K562 (cell line): ENCODE results near the gene NDUFS3. TPM values are rescaled to one million over a fixed set of nuclear protein-coding genes. Genes with fewer than 3 reads are reported as not detected.

ENCODE experiments used
- ARHGAP35 ChIP-seq: fragments of 450-650 bp; IDR thresholded peaks from 2 replicates; pipeline ENCODE4 v1.6.1; 2018; ENCODE audit not compliant: partially characterized antibody
- C11orf30 ChIP-seq: fragments of 450-650 bp; IDR thresholded peaks from 2 replicates; pipeline ENCODE4 v1.6.1; 2016; ENCODE audit warnings: low read depth, mild to moderate bottlenecking
- EP400 ChIP-seq: fragments of 450-650 bp; IDR thresholded peaks from 2 replicates; pipeline ENCODE4 v1.6.1; 2017; ENCODE audit warnings: antibody characterized with exemption, mild to moderate bottlenecking, moderate library complexity
- IRF9 ChIP-seq: fragments of 450-650 bp; IDR thresholded peaks from 2 replicates; pipeline ENCODE4 v1.6.1; 2016; ENCODE audit warnings: missing biosample characterization, missing genetic modification characterization
- KAT2B ChIP-seq: IDR thresholded peaks from one replicate; pipeline ENCODE4 v1.6.1; 2012; ENCODE audit warnings: low read depth, mild to moderate bottlenecking, control low read depth, inconsistent platforms, low read length, moderate library complexity
- KDM4B ChIP-seq, 2 experiments: fragments of 450-650 bp in 1 of 2; sonication (generic) in 1 of 2; IDR thresholded peaks; 2 replicates each; pipeline ENCODE4 v1.6.1; 2016 to 2017; ENCODE audit warnings: borderline replicate concordance in 2 of 2, antibody characterized with exemption in 1 of 2, low read depth in 1 of 2, mild to moderate bottlenecking in 1 of 2
- KLF13 ChIP-seq: fragments of 450-650 bp; IDR thresholded peaks from 2 replicates; pipeline ENCODE4 v1.6.1; 2016; ENCODE audit warnings: missing genetic modification characterization, low read depth, mild to moderate bottlenecking, missing compliant biosample characterization, moderate library complexity, borderline replicate concordance
- MTA1 ChIP-seq: fragments of 450-650 bp; IDR thresholded peaks from 2 replicates; pipeline ENCODE4 v1.6.1; 2017; ENCODE audit warnings: borderline replicate concordance
- MTF1 ChIP-seq: fragments of 250-450 bp; sonication (Bioruptor Pico); IDR thresholded peaks from 2 replicates; pipeline ENCODE4 v1.9.0; 2021; ENCODE audit warnings: moderate library complexity, mild to moderate bottlenecking, inconsistent platforms, borderline replicate concordance
- PRDM10 ChIP-seq: fragments of 450-650 bp; IDR thresholded peaks from 2 replicates; pipeline ENCODE4 v1.6.1; 2018; ENCODE audit not compliant: partially characterized antibody
- PTBP1 ChIP-seq: fragments of 200-400 bp; formaldehyde crosslinking; IDR thresholded peaks from 2 replicates; pipeline ENCODE4 v1.6.1; 2017; ENCODE audit warnings: low read depth, low read length
- RBFOX2 ChIP-seq: fragments of 200-400 bp; formaldehyde crosslinking; IDR thresholded peaks from 2 replicates; pipeline ENCODE4 v1.6.1; 2017; ENCODE audit warnings: low read depth, mild to moderate bottlenecking, low read length, moderate library complexity
- RFX7 ChIP-seq: fragments of 250-450 bp; sonication (Bioruptor Pico); IDR thresholded peaks from 2 replicates; pipeline ENCODE4 v1.5.1; 2021; ENCODE audit warnings: mild to moderate bottlenecking
- SMAD4 ChIP-seq: fragments of 250-450 bp; sonication (Bioruptor Pico); conservative IDR thresholded peaks from 2 replicates; pipeline ENCODE4 v1.8.0; 2021; ENCODE audit warnings: inconsistent platforms, mild to moderate bottlenecking, moderate library complexity
- ZBTB11 ChIP-seq, 3 experiments: fragments of 200-800 bp in 1 of 3; fragments of 250-450 bp in 1 of 3; fragments of 450-650 bp in 1 of 3; sonication (Bioruptor Pico) in 1 of 3; sonication (Bioruptor generic) in 1 of 3; formaldehyde crosslinking in 1 of 3; IDR thresholded peaks; 2 replicates each; pipeline versions ENCODE4 v1.6.1 to v1.8.0; 2016 to 2022; ENCODE audit warnings: mild to moderate bottlenecking in 2 of 3, missing genetic modification characterization in 2 of 3, missing compliant biosample characterization in 1 of 3, moderate library complexity in 1 of 3
- ZNF24 ChIP-seq: fragments of 450-650 bp; IDR thresholded peaks from 2 replicates; pipeline ENCODE4 v1.6.1; 2016
- ZNF263 ChIP-seq: sonication (generic); formaldehyde crosslinking; IDR thresholded peaks from 2 replicates; pipeline ENCODE4 v1.8.0; 2022; ENCODE audit warnings: mild to moderate bottlenecking, missing genetic modification reagents, borderline replicate concordance
- ZNF740 ChIP-seq, 3 experiments: fragments of 200-800 bp in 1 of 3; sonication (Bioruptor generic) in 1 of 3; sonication (generic) in 1 of 3; formaldehyde crosslinking in 1 of 3; IDR thresholded peaks; 2 replicates each; pipeline versions ENCODE4 v1.6.1 to v1.8.0; 2016 to 2022; ENCODE audit warnings: mild to moderate bottlenecking in 2 of 3, missing compliant biosample characterization in 2 of 3, missing genetic modification characterization in 2 of 3, missing genetic modification reagents in 1 of 3
- polyA plus RNA-seq, 8 experiments: library from polyadenylated mRNA; depleted of rRNA in 4 of 8; stranded (reverse) in 5 of 8; unstranded in 3 of 8; fragments of >200 nt; fragmentation: Nextera tagmentation in 2 of 8; fragmentation: Illumina TruSeq in 1 of 8; extraction: Ambion mirVana in 2 of 8; extraction: Trizol in 1 of 8; gene quantifications; 2 replicates each; pipeline versions ENCODE4 v1.2.1 to v1.2.3, GENCODE V29; 2011 to 2014; ENCODE audit warnings: inconsistent platforms in 1 of 8, missing spikeins in 1 of 8
- total RNA-seq, 7 experiments: library from RNA; depleted of rRNA in 6 of 7; stranded (reverse); fragments of >200 nt in 6 of 7; fragmentation: Illumina TruSeq in 2 of 7; extraction: Trizol in 2 of 7; gene quantifications; 2 replicates each; pipeline versions ENCODE4 v1.2.1 to v1.2.3, GENCODE V29; 2011 to 2021; ENCODE audit warnings: low replicate concordance in 1 of 7

The NDUFS3 gene
- total and polyA plus RNA-seq, 9 of the 15 experiments (the other 6 are each of a cell fraction or from before 2014, with no cell fraction given) = 38.7 to 341 (median 194) TPM

- TF ChIP-seq PRDM10 (no peak), KDM4B (IDR thresholded peaks at IDR 0.05; ENCODE audit: borderline replicate concordance in 2 of 2, low read depth in 1 of 2) (no peak), ZNF24 (no peak), EP400 (no peak), RFX7 (CRISPR knock-in tag) (no peak), ARHGAP35 (no peak), C11orf30 (no peak), IRF9 (no peak), PTBP1 (no peak), SMAD4 (CRISPR knock-in tag) (no peak), KAT2B (no peak), ZBTB11 (CRISPR knock-in tag; IDR thresholded peaks at IDR 0.05) (peak in 1 of 3 experiments; percentile 36; a peak in 1 of 6 replicates), RBFOX2 (peak; percentile 55; the same call in 1 of the 2 replicates), MTF1 (CRISPR knock-in tag) (no peak), ZNF263 (no peak), KLF13 (no peak), ZNF740 (CRISPR knock-in tag; IDR thresholded peaks at IDR 0.05) (no peak), ZNF740 (tag; IDR thresholded peaks at IDR 0.05) (no peak), MTA1 (no peak)
Measured at GRCh38 chr11:47573321-47573720, 5.6 kb upstream of the NDUFS3 start (continued).
